H1 (cell line): Measurements from ENCODE around the gene NAA25. TPM values are rescaled to one million over a fixed set of nuclear protein-coding genes. Genes with fewer than 3 reads are reported as not detected.

Source experiments
- CHD7 ChIP-seq: fragments of 300-600 bp; sonication (generic); IDR thresholded peaks from 2 replicates; pipeline ENCODE4 v1.7.1; 2012; ENCODE audit warnings: low read length, moderate library complexity, mild to moderate bottlenecking, inconsistent platforms; ENCODE audit not compliant: insufficient replicate concordance
- CTCF ChIP-seq, 3 experiments: IDR thresholded peaks; 1 replicate in 2 of 3; 2 replicates in 1 of 3; pipeline versions ENCODE4 v1.5.1 to v1.6.1; 2011; ENCODE audit warnings: low read length in 3 of 3, mild to moderate bottlenecking in 3 of 3, inconsistent platforms in 2 of 3, low read depth in 1 of 3, moderate library complexity in 1 of 3; ENCODE audit not compliant: insufficient read depth in 1 of 3; ENCODE audit errors: control extremely low read depth in 1 of 3
- FOSL1 ChIP-seq: IDR thresholded peaks from 2 replicates; pipeline ENCODE4 v1.6.1; 2011; ENCODE audit warnings: mild to moderate bottlenecking, low read depth, low read length, moderate library complexity; ENCODE audit not compliant: insufficient read depth
- JUN ChIP-seq: IDR thresholded peaks from 2 replicates; pipeline ENCODE4 v1.6.1; 2011; ENCODE audit warnings: low read depth, mild to moderate bottlenecking, improper control_type of control experiment, low read length
- MAFK ChIP-seq: IDR thresholded peaks from 2 replicates; pipeline ENCODE4 v1.6.1; 2012; ENCODE audit warnings: low read depth, mild to moderate bottlenecking, improper control_type of control experiment, low read length
- SIRT6 ChIP-seq: IDR thresholded peaks from one replicate; pipeline ENCODE4 v1.7.1; 2012; ENCODE audit warnings: low read length, inconsistent platforms
- polyA plus RNA-seq, 7 experiments: library from polyadenylated mRNA; depleted of rRNA in 3 of 7; stranded (reverse) in 5 of 7; unstranded in 2 of 7; fragments of >200 nt in 5 of 7; fragments of 200-250 nt in 2 of 7; gene quantifications; 1 replicate in 5 of 7; 2 replicates in 1 of 7; 4 replicates in 1 of 7; pipeline versions ENCODE4 v1.2.1 to v1.2.3, GENCODE V29; 2011 to 2013; ENCODE audit warnings: missing spikeins in 2 of 7, mixed read lengths in 2 of 7
- total RNA-seq: library from RNA; stranded (reverse); fragmentation: NEBNext Ultra II Directional; extraction: Animal tissue kit (Norgen Biotek cat#: 25700); gene quantifications from 2 replicates; pipeline ENCODE4 v1.2.1, GENCODE V29; 2021

Gene NAA25
- total and polyA plus RNA-seq, 2 of the 8 experiments (the other 6 are each of a cell fraction or from before 2014, with no cell fraction given), result 10.8 to 60.3 TPM

GRCh38 chr12:112096070-112096469, 12.5 kb downstream of the NAA25 start (continued):
- TF ChIP-seq CHD7 (no peak), JUN (no peak), SIRT6 (no peak), MAFK (no peak), CTCF (IDR thresholded peaks at IDR 0.05; ENCODE audit: control extremely low read depth in 1 of 3, insufficient read depth in 1 of 3, low read depth in 1 of 3, low read length in 3 of 3) (no peak), FOSL1 (no peak)
